Measurements from ENCODE around the gene FGB. TPM values are rescaled to one million over a fixed set of nuclear protein-coding genes. Genes with fewer than 3 reads are reported as not detected.

The FGB gene
- total and polyA plus RNA-seq, 2 experiments from 2014 or later = not detected

DNA sequence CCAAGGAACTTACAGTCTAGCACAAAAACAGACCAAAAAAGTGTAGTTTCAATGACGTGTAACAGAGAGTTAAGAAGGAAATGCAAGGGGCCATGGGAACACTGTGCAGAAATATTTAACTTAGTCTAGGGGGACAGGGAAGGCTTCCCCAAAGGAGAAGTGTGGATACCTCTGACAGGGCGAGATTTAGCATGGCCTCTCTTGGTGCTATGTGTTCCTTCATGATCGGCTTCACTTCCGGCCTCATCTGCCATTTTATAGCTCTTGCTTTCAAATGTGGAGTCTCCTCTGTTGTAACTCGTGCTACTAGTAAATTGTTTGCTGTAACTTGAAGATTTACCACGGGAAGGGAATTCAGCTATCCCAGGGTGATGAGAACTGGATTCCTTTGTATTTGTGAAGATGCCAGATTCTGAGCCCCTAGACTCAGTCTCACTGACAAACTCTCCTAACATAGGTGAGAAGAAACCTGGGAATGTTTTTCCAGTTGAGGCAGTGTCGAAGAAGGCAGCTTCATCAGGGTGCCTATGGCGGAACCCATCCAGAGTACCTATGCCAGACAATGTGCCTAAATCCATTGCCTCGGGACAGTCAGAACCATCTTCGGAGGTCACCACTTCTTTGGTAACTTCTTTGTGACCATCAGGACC is 22.7 kb downstream of the FGB start:
- Histone ChIP-seq H3K36me3 (ENCODE audit: low read depth) (no peaks in the 10 kb centered on the region), H3K79me2 (ENCODE audit: insufficient read depth) (no peaks in the 10 kb centered on the region), H3K4me2 (ENCODE audit: unreplicated experiment) (no peak overlapping the region), H3K27ac (no peak overlapping the region), H3K9ac (no peak overlapping the region), H3K27me3 (replicated peaks; ENCODE audit: insufficient read depth) (peaks cover 39% of the 10 kb centered on the region), H3K4me3 (no peak overlapping the region), H3K9me3 (ENCODE audit: low read depth) (no peaks in the 10 kb centered on the region), H3F3A (ENCODE audit: insufficient read depth) (no peaks in the 10 kb centered on the region), H2AFZ (no peak overlapping the region), H4K20me1 (ENCODE audit: insufficient read depth) (no peaks in the 10 kb centered on the region), H3K4me1 (ENCODE audit: insufficient read depth) (no peaks in the 10 kb centered on the region), H3K9me2 (ENCODE audit: insufficient read depth) (no peaks in the 10 kb centered on the region)
- no peak for DNase-seq
- in situ Hi-C loops (cut with MboI) = no loop called here
- TF ChIP-seq EZH2phosphoT487 (IDR thresholded peaks at IDR 0.05; ENCODE audit: insufficient read depth, low read depth) = no peak
- no peak for TF ChIP-seq EZH2 (IDR thresholded peaks at IDR 0.05; ENCODE audit: insufficient read depth, poor library complexity, severe bottlenecking)
- 36 to 46% methylated on average over 10 of the region's 10 CpGs for WGBS, 2 experiments (ENCODE audit: low coverage in 1 of 2, low lambda C conversion rate in 2 of 2, missing lambda C conversion rate in 2 of 2)

DNA sequence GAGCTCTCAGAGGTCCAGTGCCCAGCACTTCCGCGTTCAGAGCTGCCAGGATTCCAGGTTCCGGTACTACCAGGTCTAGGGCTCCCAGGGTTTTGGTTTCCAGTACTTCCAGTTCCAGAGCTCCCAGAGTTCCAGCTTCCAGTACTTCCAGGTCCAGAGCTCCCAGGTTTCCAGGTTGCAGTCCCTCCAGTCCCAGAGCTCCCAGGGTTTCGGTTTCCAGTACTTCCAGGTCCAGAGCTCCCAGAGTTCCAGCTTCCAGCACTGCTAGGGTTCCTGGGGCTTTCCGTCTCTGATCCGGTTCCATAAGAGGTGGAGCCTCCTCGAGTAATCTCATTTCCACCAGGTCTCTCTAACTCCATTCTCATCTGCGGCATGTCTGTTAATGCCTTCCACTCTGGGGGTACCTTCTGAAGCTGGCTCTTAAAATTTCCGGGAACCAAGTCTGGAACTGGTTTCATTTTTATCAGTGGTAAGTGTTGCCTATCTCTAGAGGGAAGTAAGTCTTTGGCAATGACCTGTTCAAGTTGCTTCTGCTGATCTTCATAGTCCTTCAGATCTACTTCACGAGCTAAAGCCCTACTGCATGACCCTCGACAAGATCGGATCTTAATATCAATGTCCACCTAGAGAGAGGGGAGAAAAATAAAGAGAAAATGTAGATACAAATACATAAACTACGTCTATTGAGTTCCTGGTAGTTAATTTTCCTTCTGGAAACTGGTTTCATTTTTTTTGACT is 23.7 kb downstream of the FGB start:
- TF ChIP-seq EZH2phosphoT487 (IDR thresholded peaks at IDR 0.05; ENCODE audit: insufficient read depth, low read depth) (no peak), EZH2 (IDR thresholded peaks at IDR 0.05; ENCODE audit: insufficient read depth, poor library complexity, severe bottlenecking) (no peak)
- no peak overlapping the region for H2AFZ ChIP-seq
- no peaks in the 10 kb centered on the region for H3K36me3 ChIP-seq (ENCODE audit: low read depth)
- DNase-seq = no peak
- H3K27ac ChIP-seq = no peak overlapping the region
- H3K4me2 ChIP-seq (ENCODE audit: unreplicated experiment) = no peak overlapping the region
- H3K9ac ChIP-seq = no peak overlapping the region
- H3K9me2 ChIP-seq (ENCODE audit: insufficient read depth) = no peaks in the 10 kb centered on the region
- H3K27me3 ChIP-seq (replicated peaks; ENCODE audit: insufficient read depth) = peaks cover 36% of the 10 kb centered on the region
- no peaks in the 10 kb centered on the region for H3K79me2 ChIP-seq (ENCODE audit: insufficient read depth)
- no peak overlapping the region for H3K4me3 ChIP-seq
- H4K20me1 ChIP-seq (ENCODE audit: insufficient read depth) = no peaks in the 10 kb centered on the region
- no peaks in the 10 kb centered on the region for H3K4me1 ChIP-seq (ENCODE audit: insufficient read depth)
- no peaks in the 10 kb centered on the region for H3K9me3 ChIP-seq (ENCODE audit: low read depth)
- WGBS, 2 experiments (ENCODE audit: low coverage in 1 of 2, low lambda C conversion rate in 2 of 2, missing lambda C conversion rate in 2 of 2) = 58 to 61% methylated on average over 13 of the region's 13 CpGs
- no peaks in the 10 kb centered on the region for H3F3A ChIP-seq (ENCODE audit: insufficient read depth)
- in situ Hi-C loops (cut with MboI) = no loop called here

DNA sequence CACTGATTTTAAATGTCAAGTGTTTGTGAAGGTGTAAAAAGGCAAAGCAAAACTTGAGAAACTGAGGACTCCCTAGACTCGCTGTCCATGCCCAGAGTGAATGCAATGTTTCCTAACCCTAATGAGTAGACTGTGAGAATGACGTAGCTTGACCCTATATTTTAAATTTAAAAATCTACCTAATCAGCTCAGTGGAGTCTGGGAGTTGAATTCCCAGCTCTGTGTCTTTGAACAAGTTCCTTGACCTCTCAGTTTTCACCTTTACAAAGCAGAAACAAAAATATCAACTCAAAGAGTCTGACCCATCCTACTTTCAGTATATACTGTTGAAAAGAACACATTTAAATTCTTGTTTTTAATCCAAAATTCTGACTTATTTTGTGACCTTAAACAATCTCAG is 25.4 kb downstream of the FGB start:
- Histone ChIP-seq H3K4me3 (no peak overlapping the region), H3K4me2 (ENCODE audit: unreplicated experiment) (no peak overlapping the region), H3F3A (ENCODE audit: insufficient read depth) (no peaks in the 10 kb centered on the region), H3K27me3 (replicated peaks; ENCODE audit: insufficient read depth) (peaks cover 29% of the 10 kb centered on the region), H4K20me1 (ENCODE audit: insufficient read depth) (no peaks in the 10 kb centered on the region), H3K79me2 (ENCODE audit: insufficient read depth) (no peaks in the 10 kb centered on the region), H3K4me1 (ENCODE audit: insufficient read depth) (no peaks in the 10 kb centered on the region), H3K36me3 (ENCODE audit: low read depth) (no peaks in the 10 kb centered on the region), H3K9me3 (ENCODE audit: low read depth) (no peaks in the 10 kb centered on the region), H2AFZ (no peak overlapping the region), H3K9me2 (ENCODE audit: insufficient read depth) (no peaks in the 10 kb centered on the region), H3K9ac (no peak overlapping the region), H3K27ac (no peak overlapping the region)
- TF ChIP-seq EZH2 (IDR thresholded peaks at IDR 0.05; ENCODE audit: insufficient read depth, poor library complexity, severe bottlenecking) (no peak), EZH2phosphoT487 (IDR thresholded peaks at IDR 0.05; ENCODE audit: insufficient read depth, low read depth) (no peak)
- WGBS, 2 experiments (ENCODE audit: low coverage in 1 of 2, low lambda C conversion rate in 2 of 2, missing lambda C conversion rate in 2 of 2) = 47 to 56% methylated on average over 2 of the region's 2 CpGs
- in situ Hi-C loops (cut with MboI) = no loop called here
- no peak for DNase-seq

DNA sequence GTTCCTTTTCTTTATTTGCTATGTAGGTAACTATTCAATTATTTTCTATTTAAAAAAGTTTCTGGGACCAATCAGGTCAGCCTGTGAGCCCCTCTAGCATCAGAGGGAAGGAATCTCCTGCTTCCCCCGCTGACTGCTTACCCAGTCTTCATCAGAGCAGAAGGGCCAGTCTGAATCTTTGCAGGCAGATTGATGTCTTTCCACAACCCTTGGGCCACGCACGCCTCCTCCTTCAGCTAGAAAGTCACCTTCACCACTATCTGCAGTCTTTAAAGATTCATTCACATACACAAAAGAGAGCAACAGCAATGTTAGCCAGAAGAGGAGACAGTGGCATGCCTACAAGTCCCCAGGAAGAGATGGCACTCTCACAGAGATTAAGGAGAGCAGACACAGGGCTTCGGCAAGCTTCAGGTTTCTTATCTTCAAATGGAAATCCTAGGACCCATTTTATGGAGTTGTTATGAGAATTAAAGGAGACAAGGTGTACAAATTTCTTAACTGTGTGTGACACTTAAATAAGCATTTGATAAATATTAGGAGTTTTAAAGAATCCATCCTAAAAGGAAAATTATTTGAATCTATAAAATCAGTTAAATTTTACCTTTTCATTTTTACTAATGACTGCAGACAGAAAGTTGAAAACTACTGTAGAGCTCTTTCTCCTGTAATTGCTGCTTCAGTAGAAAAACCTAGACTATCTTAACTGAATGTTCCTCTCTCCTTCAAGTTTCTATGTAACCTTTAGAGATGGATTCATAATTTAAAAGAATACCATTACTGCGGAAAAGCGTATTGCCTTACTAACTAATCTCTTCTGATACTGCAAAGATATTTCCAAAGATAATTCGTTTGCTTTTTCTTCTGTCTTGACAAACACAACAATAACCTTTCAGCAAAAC is 26.7 kb downstream of the FGB start:
- Histone ChIP-seq H3K9ac (no peak overlapping the region), H3K4me1 (ENCODE audit: insufficient read depth) (no peaks in the 10 kb centered on the region), H3K36me3 (ENCODE audit: low read depth) (no peaks in the 10 kb centered on the region), H3K9me3 (ENCODE audit: low read depth) (no peaks in the 10 kb centered on the region), H3K9me2 (ENCODE audit: insufficient read depth) (no peaks in the 10 kb centered on the region), H4K20me1 (ENCODE audit: insufficient read depth) (no peaks in the 10 kb centered on the region), H2AFZ (no peak overlapping the region), H3F3A (ENCODE audit: insufficient read depth) (no peaks in the 10 kb centered on the region), H3K27ac (no peak overlapping the region), H3K4me2 (ENCODE audit: unreplicated experiment) (no peak overlapping the region), H3K79me2 (ENCODE audit: insufficient read depth) (no peaks in the 10 kb centered on the region), H3K4me3 (no peak overlapping the region), H3K27me3 (replicated peaks; ENCODE audit: insufficient read depth) (peaks cover 25% of the 10 kb centered on the region)
- no peak for TF ChIP-seq EZH2 (IDR thresholded peaks at IDR 0.05; ENCODE audit: insufficient read depth, poor library complexity, severe bottlenecking)
- TF ChIP-seq EZH2phosphoT487 (IDR thresholded peaks at IDR 0.05; ENCODE audit: insufficient read depth, low read depth) = no peak
- in situ Hi-C loops (cut with MboI) = no loop called here
- 28 to 33% methylated on average over 7 of the region's 7 CpGs for WGBS, 2 experiments (ENCODE audit: low coverage in 1 of 2, low lambda C conversion rate in 2 of 2, missing lambda C conversion rate in 2 of 2)
- DNase-seq = no peak
